ENCODE data around the gene TRAF3IP1.
A peak's percentile ranks its signal among the peaks of the same experiment; 100 is the strongest.
"Not testable (repeated sequence)": the region's sequence is repeated elsewhere in the genome, so short reads cannot be mapped to it uniquely, and the experiment has no call there.

TRAF3IP1 gene

DNA sequence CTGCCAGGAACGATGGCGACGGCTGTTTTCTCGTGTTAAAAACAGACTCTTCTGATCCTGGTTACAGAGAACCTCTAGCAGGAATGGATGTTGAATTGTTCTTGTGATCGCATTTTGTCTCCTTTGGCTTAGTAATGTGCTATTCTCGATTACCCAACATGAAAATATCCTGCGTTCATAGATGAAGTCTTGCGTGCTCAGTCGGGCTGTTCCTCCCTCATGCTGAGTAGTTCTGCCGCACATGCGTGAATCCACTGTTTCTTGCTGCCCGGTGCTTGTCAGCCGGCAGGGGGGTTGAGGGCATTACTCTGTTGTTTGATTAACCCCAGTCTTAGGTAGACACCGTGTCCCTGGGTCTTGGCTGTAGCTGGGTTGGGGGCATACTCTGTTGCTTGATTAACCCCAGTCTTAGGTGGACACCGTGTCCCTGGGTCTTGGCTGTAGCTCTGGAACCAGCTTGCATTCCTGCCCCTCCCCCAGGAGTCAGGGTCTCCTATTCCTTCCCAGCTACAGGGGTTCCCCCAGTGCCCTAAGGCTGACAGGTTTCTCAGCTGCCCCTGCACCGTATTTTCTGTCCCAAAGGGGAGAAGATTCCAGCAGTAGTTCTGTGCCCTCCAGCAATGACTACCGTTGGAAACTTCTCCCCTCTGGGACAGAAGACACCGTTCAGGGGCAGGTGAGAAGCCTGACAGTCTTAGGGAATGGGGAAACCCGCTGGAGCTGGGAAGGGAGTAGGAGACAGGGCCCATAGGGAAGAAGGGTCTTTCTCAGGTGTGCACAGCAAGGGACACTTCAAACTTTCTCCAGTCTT is 84.3 kb downstream of the TRAF3IP1 start:
- Histone ChIP-seq H3K9me3 (ENCODE audit: control insufficient read depth, low read length) (no peaks in the 10 kb centered on the region), H3K36me3 (ENCODE audit: control insufficient read depth, insufficient read depth, low read length, severe bottlenecking) (peaks cover 13% of the 10 kb centered on the region), H3K4me1 (ENCODE audit: control insufficient read depth, insufficient read depth, low read length) (no peaks in the 10 kb centered on the region), H3K4me3 (ENCODE audit: low read length) (no peak overlapping the region), H3K9ac (ENCODE audit: low read length) (no peak overlapping the region), H3K27me3 (replicated peaks; ENCODE audit: control insufficient read depth, insufficient read depth, low read length) (no peaks in the 10 kb centered on the region)
- DNase-seq (ENCODE audit: low read depth), result no peak

DNA sequence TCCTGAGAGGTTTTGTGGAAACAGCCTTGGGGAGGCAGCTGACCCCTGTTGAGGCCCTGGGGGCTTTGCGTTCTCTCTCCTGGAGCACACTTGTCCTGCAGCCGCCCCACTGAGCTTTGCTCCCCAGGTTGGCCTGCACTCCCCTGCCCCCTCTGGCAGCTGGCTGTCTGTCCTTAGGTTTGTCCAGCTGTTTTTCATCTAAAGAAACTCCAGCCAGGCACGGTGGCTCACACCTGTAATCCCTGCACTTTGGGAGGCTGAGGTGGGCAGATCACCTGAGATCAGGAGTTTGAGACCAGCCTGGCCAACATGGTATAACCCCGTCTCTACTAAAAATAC is 84.9 kb downstream of the TRAF3IP1 start:
- H3K4me3 ChIP-seq (ENCODE audit: low read length); H3K4me1 ChIP-seq (ENCODE audit: control insufficient read depth, insufficient read depth, low read length); H3K27me3 ChIP-seq (replicated peaks; ENCODE audit: control insufficient read depth, insufficient read depth, low read length); H3K9ac ChIP-seq (ENCODE audit: low read length); DNase-seq (ENCODE audit: low read depth); H3K9me3 ChIP-seq (ENCODE audit: control insufficient read depth, low read length): not testable (repeated sequence)
- peaks cover 13% of the 10 kb centered on the region for H3K36me3 ChIP-seq (ENCODE audit: control insufficient read depth, insufficient read depth, low read length, severe bottlenecking)

DNA sequence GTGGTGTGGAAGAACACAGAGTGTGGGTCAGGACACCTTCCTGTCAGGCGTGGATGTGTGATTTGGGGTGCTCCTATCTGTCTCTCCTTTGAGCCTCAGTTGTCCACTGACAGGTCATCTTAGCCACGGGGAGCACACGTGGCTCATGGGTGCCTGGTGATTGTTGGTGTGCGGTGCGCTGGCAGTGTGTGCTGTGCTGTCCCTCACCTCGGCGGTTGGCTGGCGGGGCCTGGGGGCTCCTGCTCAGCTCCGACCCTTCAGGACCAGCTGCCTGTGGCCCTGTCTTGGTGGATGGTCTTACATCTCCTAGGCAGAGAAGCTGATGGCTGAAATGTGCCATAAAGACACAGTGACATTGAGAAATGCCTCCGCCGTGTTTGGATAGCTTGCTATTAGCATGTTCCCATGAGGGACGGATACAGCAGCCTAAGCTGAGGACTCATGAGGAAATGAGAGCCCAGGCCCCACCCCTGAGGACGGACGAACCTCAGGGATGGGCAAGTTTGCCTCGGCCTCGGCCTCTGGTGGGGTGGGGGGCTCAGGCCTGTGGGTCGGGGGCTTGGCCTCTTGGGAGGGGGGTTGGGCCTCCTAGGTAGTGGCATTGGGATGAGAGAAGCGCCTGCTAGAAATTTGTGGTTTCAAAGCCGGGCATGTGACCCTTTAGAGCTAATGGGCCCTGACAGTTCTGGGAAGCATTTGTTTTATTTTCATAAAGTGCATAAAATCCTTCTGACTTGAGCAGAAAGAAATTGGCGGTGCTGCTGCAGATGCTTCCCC is 86.1 kb downstream of the TRAF3IP1 start:
- Histone ChIP-seq H3K9me3 (ENCODE audit: control insufficient read depth, low read length) (no peaks in the 10 kb centered on the region), H3K9ac (ENCODE audit: low read length) (no peak overlapping the region), H3K27me3 (replicated peaks; ENCODE audit: control insufficient read depth, insufficient read depth, low read length) (no peaks in the 10 kb centered on the region), H3K36me3 (ENCODE audit: control insufficient read depth, insufficient read depth, low read length, severe bottlenecking) (peaks cover 13% of the 10 kb centered on the region), H3K4me1 (ENCODE audit: control insufficient read depth, insufficient read depth, low read length) (no peaks in the 10 kb centered on the region), H3K4me3 (ENCODE audit: low read length) (no peak overlapping the region)
- peak; percentile 69 for DNase-seq (ENCODE audit: low read depth)

DNA sequence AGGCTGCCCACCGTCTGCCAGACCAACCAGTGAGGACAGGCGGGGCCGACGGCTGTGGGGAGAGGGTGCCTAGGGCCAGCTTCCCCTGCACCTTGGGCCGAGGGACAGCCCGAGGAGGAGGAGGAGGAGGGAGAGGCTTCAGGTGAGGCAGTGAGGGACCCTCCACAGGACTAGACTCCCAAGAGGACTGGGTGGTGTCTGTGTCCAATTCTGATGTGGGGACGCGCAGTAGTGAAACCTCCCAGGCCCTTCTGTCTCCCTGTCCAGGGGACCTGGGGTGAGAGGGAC is 86.6 kb downstream of the TRAF3IP1 start:
- H3K27me3 ChIP-seq (replicated peaks; ENCODE audit: control insufficient read depth, insufficient read depth, low read length), result no peaks in the 10 kb centered on the region
- H3K9me3 ChIP-seq (ENCODE audit: control insufficient read depth, low read length), result no peaks in the 10 kb centered on the region
- peaks cover 13% of the 10 kb centered on the region for H3K36me3 ChIP-seq (ENCODE audit: control insufficient read depth, insufficient read depth, low read length, severe bottlenecking)
- H3K9ac ChIP-seq (ENCODE audit: low read length), result no peak overlapping the region
- no peak for DNase-seq (ENCODE audit: low read depth)
- no peaks in the 10 kb centered on the region for H3K4me1 ChIP-seq (ENCODE audit: control insufficient read depth, insufficient read depth, low read length)
- H3K4me3 ChIP-seq (ENCODE audit: low read length), result no peak overlapping the region

DNA sequence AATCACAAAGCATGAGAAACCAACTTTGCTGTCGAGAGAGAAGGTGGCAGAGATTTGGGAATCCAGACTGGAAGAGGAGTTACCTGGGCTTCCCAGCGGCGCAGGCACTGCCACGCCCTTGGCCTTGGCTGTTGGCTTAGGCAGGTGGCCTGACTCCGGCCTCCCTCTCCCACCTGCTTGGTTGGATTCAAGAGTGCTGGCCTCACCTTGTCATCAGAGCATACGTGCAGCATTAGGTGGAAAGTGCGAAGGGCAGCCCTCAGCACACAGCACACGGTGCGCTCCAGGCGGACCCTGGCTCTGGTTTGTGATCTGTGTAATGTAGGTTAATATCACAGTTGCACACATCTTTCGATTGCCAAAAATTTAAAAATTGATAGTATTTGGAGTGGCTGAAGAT is 87.2 kb downstream of the TRAF3IP1 start:
- peaks cover 13% of the 10 kb centered on the region for H3K36me3 ChIP-seq (ENCODE audit: control insufficient read depth, insufficient read depth, low read length, severe bottlenecking)
- H3K9ac ChIP-seq (ENCODE audit: low read length), result no peak overlapping the region
- no peaks in the 10 kb centered on the region for H3K9me3 ChIP-seq (ENCODE audit: control insufficient read depth, low read length)
- no peaks in the 10 kb centered on the region for H3K4me1 ChIP-seq (ENCODE audit: control insufficient read depth, insufficient read depth, low read length)
- no peak overlapping the region for H3K4me3 ChIP-seq (ENCODE audit: low read length)
- no peaks in the 10 kb centered on the region for H3K27me3 ChIP-seq (replicated peaks; ENCODE audit: control insufficient read depth, insufficient read depth, low read length)
- DNase-seq (ENCODE audit: low read depth), result no peak

DNA sequence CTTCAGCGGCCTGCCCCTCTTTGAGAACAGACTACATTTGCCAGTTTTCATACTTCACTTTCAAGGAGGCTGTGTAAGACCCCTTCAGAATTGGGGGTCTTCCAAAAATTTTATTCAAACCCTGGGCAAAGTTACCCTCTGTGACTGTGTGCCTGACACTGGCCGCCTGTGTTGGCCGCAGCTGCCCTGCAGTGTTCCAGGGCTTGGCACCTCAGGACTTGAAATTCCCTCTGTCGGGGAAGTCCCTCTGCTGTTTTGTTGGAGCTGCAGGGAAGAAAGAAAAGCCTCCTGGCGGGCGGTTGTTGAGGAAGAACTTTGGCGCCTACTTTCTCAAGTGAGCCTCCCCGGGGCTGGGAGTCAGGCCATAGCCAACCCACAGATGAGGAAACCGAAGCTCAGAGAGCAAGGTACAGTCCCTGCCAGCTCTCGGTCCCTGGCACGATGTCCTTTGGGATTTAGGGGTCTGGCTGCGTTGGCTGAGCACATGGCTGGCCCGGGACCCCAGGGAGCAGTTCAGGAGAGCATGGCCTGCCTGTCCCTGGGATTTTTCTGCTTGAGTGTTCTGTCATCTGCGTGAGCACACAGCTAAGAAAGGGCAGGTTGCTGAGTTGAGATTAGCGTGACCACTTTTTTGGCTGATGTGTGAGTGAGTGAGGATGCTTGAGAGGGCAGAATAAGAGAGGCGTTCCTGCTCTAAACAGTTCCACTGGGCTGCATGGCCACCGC is 88.5 kb downstream of the TRAF3IP1 start:
- Histone ChIP-seq H3K9ac (ENCODE audit: low read length) (no peak overlapping the region), H3K36me3 (ENCODE audit: control insufficient read depth, insufficient read depth, low read length, severe bottlenecking) (peaks cover 13% of the 10 kb centered on the region), H3K4me1 (ENCODE audit: control insufficient read depth, insufficient read depth, low read length) (no peaks in the 10 kb centered on the region), H3K27me3 (replicated peaks; ENCODE audit: control insufficient read depth, insufficient read depth, low read length) (no peaks in the 10 kb centered on the region), H3K9me3 (ENCODE audit: control insufficient read depth, low read length) (no peaks in the 10 kb centered on the region), H3K4me3 (ENCODE audit: low read length) (no peak overlapping the region)
- DNase-seq (ENCODE audit: low read depth), result no peak

DNA sequence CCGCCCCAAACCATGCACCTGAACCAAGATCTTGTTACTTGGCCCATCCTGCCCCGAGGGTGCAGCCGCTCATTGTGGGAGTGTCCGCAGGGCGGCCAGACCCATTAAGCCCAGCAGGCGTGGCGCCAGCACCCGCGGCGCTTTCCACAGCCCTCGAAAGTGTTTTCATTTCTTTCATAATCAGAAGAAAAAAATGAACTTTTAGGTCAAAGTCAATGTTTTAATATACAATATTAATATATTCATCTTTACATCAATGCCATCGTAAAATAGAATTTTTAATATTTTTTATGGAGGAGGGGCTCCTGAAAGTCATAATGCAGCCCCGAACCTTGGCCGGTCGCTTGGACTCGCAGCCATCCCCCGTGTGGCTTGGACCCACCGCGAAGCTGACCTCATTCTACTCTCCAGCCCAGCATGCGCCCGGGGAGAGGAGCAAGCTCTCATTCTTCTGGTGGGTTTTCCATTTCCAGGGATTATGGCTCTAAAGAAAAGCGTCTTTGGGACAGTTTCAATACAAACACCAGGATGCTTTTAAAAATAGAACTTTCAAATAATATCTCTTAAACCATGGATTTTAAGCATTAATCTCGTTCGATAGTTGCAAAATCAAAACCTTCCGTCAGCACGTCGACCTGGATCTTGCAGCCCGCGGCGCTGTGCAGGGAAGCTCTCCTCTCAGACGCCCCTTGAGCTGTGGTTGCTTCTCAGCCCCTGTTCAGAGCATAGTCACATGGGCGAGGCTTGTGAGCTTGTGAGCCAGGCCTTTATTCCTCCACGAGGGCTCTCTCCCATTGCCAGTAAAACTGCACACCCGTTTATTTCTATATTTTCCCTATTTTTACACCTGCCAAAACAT is 89.3 kb downstream of the TRAF3IP1 start:
- H3K9me3 ChIP-seq (ENCODE audit: control insufficient read depth, low read length), result no peaks in the 10 kb centered on the region
- no peaks in the 10 kb centered on the region for H3K27me3 ChIP-seq (replicated peaks; ENCODE audit: control insufficient read depth, insufficient read depth, low read length)
- DNase-seq (ENCODE audit: low read depth), result no peak
- no peak overlapping the region for H3K9ac ChIP-seq (ENCODE audit: low read length)
- H3K4me1 ChIP-seq (ENCODE audit: control insufficient read depth, insufficient read depth, low read length), result no peaks in the 10 kb centered on the region
- peaks cover 8% of the 10 kb centered on the region for H3K36me3 ChIP-seq (ENCODE audit: control insufficient read depth, insufficient read depth, low read length, severe bottlenecking)
- no peak overlapping the region for H3K4me3 ChIP-seq (ENCODE audit: low read length)

DNA sequence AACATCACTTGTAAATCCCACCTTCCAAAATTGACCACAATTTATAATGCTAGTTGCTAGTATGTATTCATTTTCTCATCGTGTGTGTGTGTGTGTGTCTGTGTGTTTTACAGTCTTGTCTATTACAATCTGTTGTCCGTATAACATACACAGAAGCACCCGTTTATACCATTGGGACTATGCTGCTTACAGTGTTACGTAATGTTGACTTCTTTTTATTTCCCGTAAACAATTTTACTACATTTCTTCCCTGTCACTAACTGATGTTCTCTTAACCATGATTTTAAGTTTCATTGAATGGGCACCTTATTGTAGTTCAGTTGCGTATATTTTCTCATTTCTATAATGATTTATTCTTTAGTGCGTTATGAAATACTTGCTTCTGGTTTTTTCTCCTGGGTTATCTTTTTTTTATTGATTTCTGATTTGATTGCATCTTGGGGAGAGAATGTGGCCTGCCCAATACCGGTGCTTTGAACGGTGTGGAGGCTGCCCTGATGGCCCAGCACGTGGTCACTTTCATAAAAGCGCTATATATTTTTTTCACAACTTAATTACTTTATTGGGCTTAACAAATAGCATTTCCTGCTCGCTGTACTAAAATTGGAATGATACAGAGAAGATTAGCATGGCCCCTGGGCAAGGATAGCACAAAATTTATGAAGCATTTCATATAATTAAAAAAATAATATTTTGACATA is 91.9 kb downstream of the TRAF3IP1 start:
- H3K27me3 ChIP-seq (replicated peaks; ENCODE audit: control insufficient read depth, insufficient read depth, low read length), result no peaks in the 10 kb centered on the region
- H3K9ac ChIP-seq (ENCODE audit: low read length), result no peak overlapping the region
- H3K4me3 ChIP-seq (ENCODE audit: low read length), result no peak overlapping the region
- no peaks in the 10 kb centered on the region for H3K4me1 ChIP-seq (ENCODE audit: control insufficient read depth, insufficient read depth, low read length)
- no peaks in the 10 kb centered on the region for H3K9me3 ChIP-seq (ENCODE audit: control insufficient read depth, low read length)
- peaks cover 5% of the 10 kb centered on the region for H3K36me3 ChIP-seq (ENCODE audit: control insufficient read depth, insufficient read depth, low read length, severe bottlenecking)
- DNase-seq (ENCODE audit: low read depth), result no peak

DNA sequence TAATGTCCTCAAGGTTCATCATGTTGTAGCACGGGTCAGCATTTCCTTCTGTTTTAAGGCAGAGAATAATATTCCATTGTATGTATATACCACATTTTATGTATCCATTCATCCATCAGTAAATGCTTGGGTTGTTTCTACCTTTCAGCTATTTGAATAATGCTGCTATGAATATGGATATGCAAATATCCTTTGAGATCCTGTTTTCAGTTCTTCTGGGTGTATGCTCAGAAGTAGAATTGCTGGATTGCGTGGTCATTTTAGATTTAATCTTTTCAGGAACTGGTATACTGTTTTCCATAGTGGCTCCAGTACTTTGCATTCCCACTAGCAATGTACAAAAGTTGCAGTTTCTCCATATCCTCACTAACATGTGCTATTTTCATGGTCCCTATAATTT is 93.0 kb downstream of the TRAF3IP1 start:
- no peak overlapping the region for H3K4me3 ChIP-seq (ENCODE audit: low read length)
- DNase-seq (ENCODE audit: low read depth), result no peak
- H3K36me3 ChIP-seq (ENCODE audit: control insufficient read depth, insufficient read depth, low read length, severe bottlenecking), result peaks cover under 1% of the 10 kb centered on the region
- no peak overlapping the region for H3K9ac ChIP-seq (ENCODE audit: low read length)
- no peaks in the 10 kb centered on the region for H3K27me3 ChIP-seq (replicated peaks; ENCODE audit: control insufficient read depth, insufficient read depth, low read length)
- no peaks in the 10 kb centered on the region for H3K4me1 ChIP-seq (ENCODE audit: control insufficient read depth, insufficient read depth, low read length)
- no peaks in the 10 kb centered on the region for H3K9me3 ChIP-seq (ENCODE audit: control insufficient read depth, low read length)

DNA sequence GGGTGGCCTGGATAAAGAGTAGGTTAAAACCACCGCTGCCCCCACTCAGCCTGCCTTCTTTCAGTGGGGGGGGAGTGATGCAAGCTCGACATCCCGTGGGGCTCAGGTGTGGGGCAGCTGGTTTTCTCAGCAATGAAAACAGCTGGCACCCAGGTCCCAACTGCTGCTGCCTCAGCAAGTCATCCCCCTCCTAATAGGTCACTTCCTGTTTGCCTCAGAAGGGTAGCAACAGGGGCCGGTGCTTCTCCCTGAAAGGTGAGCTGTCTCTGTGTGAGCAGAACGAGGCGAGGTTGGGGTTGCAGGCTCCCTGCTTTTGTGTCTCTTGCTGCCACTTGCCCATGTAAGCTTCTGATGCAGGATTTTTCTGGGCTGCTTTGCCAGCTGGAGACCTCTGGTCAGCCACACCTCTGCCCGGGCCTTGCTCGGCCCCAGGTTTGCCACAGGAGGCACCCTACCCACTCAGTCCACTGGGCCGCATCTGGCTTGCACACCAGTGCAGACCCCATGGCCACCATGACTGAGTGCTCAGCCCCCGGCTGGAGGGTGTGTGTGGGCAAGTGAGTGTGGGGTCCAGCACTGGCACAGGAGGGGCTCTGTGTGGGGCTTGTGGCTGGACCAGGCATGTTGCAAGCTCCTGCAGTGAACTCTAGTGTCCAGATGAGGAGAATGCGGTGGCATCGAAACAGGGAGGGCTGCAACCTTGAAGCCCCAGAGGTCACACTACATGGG is 94.9 kb downstream of the TRAF3IP1 start:
- Histone ChIP-seq H3K4me3 (ENCODE audit: low read length) (no peak overlapping the region), H3K36me3 (ENCODE audit: control insufficient read depth, insufficient read depth, low read length, severe bottlenecking) (no peaks in the 10 kb centered on the region), H3K9me3 (ENCODE audit: control insufficient read depth, low read length) (no peaks in the 10 kb centered on the region), H3K27me3 (replicated peaks; ENCODE audit: control insufficient read depth, insufficient read depth, low read length) (no peaks in the 10 kb centered on the region), H3K4me1 (ENCODE audit: control insufficient read depth, insufficient read depth, low read length) (no peaks in the 10 kb centered on the region), H3K9ac (ENCODE audit: low read length) (no peak overlapping the region)
- no peak for DNase-seq (ENCODE audit: low read depth)
